PC-3 (cell line): Measurements from ENCODE around the gene PRIMA1.

Experiments
- EZH2 ChIP-seq: fragments of 300-600 bp; sonication (generic); IDR thresholded peaks from one replicate; pipeline ENCODE4 v1.6.1; 2017; ENCODE audit warnings: antibody characterized with exemption, mild to moderate bottlenecking, low read length; ENCODE audit not compliant: unreplicated experiment
- EZH2phosphoT487 ChIP-seq: fragments of 300-600 bp; sonication (generic); IDR thresholded peaks from 2 replicates; pipeline ENCODE4 v1.6.1; 2018; ENCODE audit warnings: mild to moderate bottlenecking, antibody characterized with exemption, low read length, borderline replicate concordance
- TF ChIP-seq, protein P1 (sequence below): fragments of 300-600 bp; sonication (generic); conservative IDR thresholded peaks from 2 replicates; pipeline ENCODE4 v1.5.1; 2017; ENCODE audit warnings: antibody characterized with exemption, low read depth, mild to moderate bottlenecking, low read length

DNA sequence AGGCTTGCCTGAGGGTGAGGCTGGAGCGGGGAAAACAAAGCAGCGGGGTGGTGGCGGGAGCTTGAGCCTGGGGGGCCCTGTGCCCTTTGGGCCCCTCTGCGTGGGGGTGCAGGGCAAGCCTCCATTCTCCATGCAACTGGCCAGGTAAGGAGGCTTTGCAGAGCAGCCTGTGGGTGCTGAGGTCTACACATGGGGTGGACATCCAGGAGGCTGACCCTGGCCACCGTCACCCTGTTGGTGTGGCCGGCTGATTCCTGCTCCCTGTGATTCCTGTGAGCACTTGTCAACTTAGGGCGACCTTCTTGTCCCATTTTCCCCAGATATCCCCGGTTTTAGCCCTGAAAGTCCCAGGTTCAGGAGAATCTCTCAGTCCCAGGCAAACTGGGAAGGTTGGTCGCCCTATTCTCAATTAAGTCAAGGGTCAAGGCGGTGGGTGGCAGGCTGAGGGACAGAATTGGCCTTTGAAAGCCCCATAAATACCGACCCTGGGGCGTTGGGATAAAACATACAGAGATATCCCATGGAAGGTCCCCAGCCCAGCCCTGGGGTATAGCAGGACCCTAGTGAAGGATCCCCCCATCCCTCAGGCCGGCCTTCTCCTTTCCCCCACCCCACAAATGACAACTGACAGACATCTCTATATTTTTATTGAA is 70.5 kb downstream of the PRIMA1 start:
- TF ChIP-seq EZH2phosphoT487 (no peak), EZH2 (no peak)
- TF ChIP-seq, protein P1, sequence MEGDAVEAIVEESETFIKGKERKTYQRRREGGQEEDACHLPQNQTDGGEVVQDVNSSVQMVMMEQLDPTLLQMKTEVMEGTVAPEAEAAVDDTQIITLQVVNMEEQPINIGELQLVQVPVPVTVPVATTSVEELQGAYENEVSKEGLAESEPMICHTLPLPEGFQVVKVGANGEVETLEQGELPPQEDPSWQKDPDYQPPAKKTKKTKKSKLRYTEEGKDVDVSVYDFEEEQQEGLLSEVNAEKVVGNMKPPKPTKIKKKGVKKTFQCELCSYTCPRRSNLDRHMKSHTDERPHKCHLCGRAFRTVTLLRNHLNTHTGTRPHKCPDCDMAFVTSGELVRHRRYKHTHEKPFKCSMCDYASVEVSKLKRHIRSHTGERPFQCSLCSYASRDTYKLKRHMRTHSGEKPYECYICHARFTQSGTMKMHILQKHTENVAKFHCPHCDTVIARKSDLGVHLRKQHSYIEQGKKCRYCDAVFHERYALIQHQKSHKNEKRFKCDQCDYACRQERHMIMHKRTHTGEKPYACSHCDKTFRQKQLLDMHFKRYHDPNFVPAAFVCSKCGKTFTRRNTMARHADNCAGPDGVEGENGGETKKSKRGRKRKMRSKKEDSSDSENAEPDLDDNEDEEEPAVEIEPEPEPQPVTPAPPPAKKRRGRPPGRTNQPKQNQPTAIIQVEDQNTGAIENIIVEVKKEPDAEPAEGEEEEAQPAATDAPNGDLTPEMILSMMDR, result no peak
